G401.6 (cell line): Measurements from ENCODE around the gene BEST2.

Experiments
- FAIRE-seq: peaks from 2 replicates; lab custom pipeline; 2012; peaks lifted over from hg19 to GRCh38; lab: Jason Lieb, UNC

BEST2 gene

DNA sequence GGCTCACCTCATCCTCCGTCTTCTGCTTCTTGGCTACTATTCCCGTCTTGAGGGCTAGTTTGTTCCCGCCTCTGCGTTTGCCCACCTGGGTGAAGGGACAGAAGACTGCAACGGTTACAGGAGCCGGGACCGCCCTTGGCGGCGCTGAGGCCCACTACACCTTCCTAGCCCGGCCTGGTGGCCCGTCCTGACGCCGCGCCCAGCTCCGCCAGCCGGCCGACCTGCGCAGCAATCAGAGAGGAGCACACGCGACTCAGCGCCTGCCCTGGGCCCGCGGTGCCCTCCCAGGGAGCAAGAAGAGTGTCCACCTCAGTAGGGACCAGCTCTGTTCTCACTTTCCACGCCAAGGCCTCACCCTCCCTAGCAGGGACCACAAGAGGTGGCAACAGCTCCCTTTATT lies 20.3 kb upstream of the BEST2 start:
- no peak for FAIRE-seq

- no peak for FAIRE-seq
These were observed 18.0 kb upstream of the BEST2 start for GRCh38 chr19:12733369-12734214.

DNA sequence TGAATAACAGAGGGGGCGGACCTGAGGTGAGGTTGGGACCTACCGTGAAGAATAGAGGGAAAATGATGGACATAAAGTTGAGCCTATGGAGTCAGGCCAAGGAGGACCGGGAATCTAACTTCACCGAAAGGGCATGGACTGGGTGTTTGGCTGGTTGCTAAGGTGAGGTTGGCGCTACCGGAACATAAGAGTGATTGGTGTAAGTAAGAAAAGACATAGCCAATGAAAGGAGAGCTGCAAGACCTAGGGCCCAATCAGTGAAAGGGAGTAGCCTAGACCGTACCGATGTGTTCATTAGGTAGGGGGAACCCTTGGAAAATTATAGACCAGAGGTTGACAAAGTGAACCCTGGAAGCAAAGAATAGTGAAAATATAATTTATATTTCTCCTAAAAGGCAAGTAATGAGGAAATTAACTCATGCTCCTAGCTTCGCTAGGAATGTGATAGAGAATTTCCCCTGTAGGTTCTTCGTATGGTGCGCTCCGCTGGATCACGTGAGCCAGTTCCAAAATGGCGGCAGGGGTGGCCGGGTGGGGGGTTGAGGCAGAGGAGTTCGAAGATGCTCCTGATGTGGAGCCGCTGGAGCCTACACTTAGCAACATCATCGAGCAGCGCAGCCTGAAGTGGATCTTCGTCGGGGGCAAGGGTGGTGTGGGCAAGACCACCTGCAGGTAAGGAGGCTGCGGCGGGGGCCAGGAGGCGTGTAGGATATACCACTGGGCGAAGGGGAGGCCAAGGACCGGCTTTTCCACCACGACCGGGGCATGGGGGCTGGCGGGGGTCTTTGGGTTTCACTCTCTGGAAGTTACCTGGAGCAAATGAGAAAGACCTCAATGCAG lies 14.4 kb upstream of the BEST2 start, which contains the start of gene GET3:
Gene GET3, plus strand, starts transcription at position 503 of the 840 bp plus-strand sequence. Its CDS starts 9 bp downstream, at position 512.
- FAIRE-seq, result peak; percentile 100

DNA sequence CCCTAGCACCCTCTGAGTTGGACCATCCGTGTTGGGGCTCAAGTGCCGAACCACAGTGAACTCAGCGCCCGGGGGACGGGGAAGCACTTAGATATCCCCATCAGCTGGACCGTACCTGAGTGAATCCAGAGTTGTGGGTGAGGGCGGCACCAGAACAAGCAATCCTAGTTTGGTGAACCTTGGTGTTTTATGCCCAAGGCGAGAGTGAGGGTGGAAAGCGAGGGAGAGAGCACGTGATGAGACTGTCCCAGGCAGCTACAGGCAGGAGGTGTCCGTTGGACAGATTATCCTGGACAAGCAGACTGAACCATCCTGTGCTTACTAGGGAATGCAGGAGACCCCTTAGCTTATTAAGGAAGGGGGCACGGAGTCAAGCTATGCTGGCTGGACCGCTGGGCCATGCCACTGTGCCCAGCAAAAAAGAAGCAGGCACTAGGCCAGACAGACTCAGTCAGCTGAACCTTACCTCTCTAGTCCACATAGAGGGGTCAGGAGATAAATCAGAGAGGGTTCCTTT lies 13.7 kb upstream of the BEST2 start:
- FAIRE-seq, result no peak

GRCh38 chr19:12745166-12745897 lies 6.3 kb upstream of the BEST2 start:
- no peak for FAIRE-seq

DNA sequence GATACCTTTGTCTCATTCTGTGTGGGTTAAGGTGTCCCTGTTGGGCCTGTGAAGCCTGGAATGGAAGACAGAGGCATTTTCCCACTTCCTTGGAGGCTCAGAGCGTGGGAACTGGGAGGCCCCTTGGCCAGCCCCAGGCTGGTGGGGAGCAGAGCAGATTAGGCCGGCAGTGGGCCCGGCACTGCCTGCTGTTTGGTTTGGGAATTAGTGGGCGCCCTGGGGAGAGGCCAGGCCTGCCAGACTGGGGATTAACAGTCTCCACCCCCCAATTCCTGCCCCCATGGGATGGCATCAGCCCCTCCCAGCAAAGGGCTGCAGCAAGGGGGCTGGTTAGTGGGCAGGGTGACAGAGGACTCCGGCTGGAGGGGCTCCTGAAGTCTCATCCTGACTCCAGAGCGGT lies 3.1 kb upstream of the BEST2 start:
- FAIRE-seq, result no peak

GRCh38 chr19:12749938-12750521 lies 1.6 kb upstream of the BEST2 start:
- FAIRE-seq, result no peak

DNA sequence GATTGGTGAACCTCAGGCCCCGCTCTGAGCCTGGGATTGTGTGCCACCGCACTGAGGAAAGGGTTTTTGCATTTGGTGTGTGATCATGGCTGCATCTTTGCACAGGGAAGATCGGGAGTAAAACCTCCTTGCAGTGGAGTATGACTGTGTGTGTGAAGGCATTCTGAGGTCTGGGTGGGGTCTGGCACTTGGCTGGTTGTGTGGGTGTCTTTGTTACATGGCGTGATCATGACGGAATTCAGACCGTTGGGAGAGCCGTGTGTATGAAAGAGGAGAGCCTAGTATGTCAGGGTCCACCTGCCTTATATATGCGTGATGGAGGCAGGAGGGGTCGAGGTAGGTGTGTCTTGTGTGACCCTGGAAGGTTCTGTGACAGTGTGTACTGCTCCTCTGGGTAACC lies 740 bp upstream of the BEST2 start:
- FAIRE-seq, result no peak

GRCh38 chr19:12752056-12752781 lies 628 bp downstream of the BEST2 start:
- no peak for FAIRE-seq

DNA sequence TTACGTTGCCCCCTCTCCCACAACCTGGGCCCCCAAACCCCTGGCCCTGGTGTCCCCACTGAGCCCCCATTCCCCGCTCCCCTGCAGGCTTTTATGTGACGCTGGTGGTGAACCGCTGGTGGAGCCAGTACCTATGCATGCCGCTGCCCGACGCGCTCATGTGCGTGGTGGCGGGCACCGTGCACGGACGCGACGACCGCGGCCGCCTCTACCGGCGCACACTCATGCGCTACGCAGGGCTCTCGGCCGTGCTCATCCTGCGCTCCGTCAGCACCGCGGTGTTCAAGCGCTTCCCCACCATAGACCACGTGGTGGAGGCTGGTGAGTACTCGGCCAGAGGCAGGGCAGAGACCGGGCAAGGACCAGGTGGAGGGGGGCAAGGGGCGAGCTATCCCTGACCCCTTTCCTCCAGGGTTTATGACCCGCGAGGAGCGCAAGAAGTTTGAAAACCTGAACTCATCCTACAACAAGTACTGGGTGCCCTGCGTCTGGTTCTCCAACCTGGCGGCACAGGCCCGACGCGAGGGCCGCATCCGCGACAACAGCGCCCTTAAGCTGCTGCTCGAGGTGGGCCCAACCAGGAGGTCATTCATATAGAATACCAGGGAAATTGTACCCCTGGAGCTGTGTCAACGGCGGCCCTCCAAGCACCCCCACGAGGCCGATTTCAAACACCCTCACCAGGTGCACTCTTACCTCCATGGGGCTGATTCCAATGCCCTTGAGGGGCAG lies 3.0 kb downstream of the BEST2 start:
- FAIRE-seq, result no peak

- no peak for FAIRE-seq
These were observed 4.7 kb downstream of the BEST2 start for GRCh38 chr19:12756150-12756883.

DNA sequence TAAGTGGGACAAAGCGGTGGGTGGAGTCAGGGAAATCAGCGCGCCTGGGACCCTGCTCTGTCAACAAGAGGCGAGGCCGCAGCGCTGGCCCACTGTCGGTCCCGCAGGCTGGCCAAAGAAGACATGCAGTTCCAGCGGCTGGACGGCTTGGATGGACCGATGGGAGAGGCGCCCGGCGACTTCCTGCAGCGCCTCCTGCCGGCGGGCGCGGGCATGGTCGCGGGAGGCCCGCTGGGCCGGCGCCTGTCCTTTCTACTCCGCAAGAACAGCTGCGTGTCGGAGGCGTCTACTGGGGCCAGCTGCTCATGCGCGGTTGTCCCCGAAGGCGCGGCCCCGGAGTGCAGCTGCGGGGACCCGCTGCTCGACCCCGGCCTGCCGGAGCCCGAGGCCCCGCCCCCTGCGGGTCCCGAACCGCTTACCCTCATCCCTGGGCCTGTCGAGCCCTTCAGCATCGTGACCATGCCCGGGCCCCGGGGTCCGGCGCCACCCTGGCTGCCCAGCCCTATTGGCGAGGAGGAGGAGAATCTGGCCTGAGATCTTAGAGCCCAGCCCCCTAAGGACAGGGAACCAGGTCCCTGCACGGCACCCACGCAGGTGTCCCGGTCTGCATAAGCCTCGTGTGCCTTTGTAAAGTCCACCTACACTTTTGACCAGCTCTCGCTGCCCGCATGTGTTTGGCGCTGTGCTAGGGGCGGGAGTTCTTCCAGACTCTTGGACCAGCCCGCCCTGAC lies 6.1 kb downstream of the BEST2 start:
- FAIRE-seq, result no peak

- FAIRE-seq, result no peak
These were observed 8.1 kb downstream of the BEST2 start for GRCh38 chr19:12759686-12760085.

DNA sequence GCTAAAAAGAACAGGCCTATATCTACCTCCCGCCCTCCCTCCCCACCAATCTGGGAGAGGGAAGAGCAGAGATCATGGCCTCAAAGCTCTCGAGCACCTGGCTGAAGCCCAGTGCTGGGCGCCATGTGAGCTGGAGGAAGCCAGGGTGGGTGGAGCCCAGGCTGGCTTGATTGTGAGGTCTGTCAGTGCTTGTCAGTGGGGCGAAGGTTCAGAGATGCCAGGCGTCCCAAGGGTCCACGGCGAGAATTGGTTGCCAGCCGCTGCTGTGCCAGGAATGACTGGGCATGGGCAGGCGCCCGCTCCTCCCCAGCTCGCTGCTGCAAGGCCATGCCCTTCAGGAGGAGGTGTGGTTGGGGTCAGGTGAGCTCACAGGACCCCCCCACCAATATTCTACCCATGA lies 11.5 kb downstream of the BEST2 start:
- no peak for FAIRE-seq

DNA sequence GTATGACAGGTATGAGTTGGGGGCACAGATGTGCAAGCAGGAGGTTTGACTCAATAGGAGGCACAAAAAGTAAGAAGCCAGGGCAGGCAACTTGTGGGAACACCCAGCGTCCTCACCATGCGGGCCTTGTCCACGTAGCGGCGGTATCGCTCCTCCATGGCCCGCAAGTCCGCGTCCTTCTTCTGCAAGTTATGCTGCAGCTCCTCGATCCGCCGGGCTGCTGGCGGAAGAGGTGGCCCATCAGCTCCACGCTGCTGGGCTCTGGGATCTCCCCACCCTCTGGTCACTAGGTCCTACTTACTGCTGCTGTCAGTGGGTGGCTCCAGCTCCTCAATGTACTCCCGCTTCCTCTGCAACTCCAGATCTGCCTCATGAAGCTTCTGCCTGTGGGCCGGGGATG lies 13.1 kb downstream of the BEST2 start:
- FAIRE-seq, result no peak

DNA sequence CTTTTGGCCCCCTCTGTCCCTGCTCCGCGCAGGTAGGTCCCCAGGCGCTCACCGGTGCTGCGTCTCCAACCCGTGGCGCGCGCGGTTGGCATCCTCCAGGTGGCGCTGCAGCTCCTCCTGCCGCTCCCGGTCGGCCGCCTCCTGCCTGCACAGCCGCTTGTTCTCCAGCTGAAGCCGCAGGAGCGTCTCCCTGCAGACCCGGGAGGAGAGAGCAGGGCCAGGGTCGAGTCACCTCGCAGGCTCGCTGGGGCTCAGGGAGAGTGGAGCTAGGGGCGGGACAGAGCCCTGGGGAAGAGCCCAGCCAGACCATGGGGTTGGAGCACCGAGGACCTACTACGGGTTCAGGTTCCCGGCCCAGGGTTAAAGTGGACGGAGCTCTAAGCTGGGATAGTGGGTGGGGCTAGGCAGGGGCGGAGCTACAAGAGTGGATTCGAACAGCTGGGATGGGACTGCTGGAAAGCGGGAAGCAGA lies 14.5 kb downstream of the BEST2 start:
- no peak for FAIRE-seq

DNA sequence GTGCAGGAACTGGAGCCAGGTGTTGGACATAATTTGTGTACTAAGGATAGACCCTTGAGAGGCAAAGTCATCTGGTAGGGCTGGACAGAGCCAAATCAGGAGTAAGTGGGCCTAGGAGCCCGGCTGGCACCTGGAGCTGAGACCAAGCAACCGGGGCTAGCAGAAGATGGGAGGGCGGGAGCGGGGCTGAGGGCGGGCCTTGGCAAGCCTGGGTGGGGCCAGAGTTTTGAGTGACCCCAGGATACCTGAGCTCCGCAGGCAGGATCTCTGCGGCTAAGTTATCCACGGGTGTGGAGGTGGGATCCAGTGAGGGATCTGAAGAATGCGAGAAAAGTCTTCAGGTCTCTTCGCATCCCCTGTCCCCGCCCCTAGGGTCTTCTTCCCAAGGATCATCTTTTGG lies 15.6 kb downstream of the BEST2 start:
- no peak for FAIRE-seq

- FAIRE-seq, result no peak
These were observed 16.1 kb downstream of the BEST2 start for GRCh38 chr19:12767666-12768065.

GRCh38 chr19:12769689-12770088 lies 18.1 kb downstream of the BEST2 start:
- FAIRE-seq, result no peak
